GM21515 (cell line): ENCODE measurements around the gene SRRM4.

Experiments used
- ATAC-seq: cut with Tn5 transposase; IDR thresholded peaks from one replicate; pipeline ENCODE4 v1.9.1; 2021; ENCODE audit not compliant: unreplicated experiment

Gene SRRM4

DNA sequence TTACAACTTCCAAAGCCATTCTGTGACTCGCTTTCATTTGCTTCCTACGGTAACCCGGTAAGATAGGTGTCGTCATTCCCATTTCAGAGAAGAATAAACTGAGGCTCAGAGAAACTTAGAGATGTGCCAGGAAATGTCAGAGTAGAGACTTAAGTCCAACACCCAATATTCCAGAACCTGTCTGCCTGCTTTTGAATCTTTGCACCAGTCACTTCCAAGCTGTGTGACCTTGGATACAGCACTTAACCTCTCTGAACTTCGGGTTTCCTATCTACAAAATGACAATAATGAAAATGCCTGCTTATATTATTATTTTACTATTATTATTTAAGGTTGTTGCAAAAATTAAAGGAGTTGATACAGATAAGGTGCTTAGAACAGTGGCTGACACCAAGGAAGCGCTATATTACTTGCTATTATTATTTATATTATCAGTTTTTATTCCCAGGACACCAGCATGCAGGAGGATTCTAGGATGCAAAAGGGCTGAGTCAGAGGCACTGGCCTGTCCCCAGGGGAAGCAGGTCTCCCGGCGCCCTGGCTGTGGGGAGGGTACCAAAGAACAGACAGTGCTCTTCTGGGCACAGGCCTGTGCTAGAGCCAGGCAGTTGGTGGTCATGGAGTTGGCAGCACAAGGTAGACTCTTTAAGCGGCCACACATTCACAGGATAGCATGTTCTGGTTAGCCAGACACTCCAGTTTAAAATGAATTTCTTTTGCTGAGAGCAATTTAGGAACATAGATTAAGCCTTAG lies 202.8 kb downstream of the SRRM4 start:
- ATAC-seq = no peak

- ATAC-seq = no peak
Observed at GRCh38 chr12:119195256-119195655, 213.9 kb downstream of the SRRM4 start.

DNA sequence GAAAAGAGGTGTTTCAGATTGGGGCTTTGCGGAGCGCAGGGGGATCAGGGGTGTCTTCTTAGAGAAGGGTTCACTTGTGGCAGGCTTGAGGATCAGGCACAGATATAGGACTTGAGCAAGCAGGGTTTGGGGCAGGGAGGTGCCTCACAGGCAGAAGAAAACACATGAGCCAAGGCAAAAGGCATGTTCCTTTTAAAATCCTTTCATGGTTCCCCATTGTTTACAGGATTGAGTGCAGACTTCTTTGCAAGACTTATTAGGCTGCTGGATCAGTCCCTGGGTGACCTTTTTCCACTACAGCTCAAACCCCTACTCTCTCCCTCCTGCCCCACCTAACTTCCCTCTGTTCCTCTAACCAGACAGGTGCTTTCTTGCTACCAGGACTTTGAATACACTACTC lies 217.1 kb downstream of the SRRM4 start:
- ATAC-seq = no peak

- no peak for ATAC-seq
Observed at GRCh38 chr12:119200601-119201000, 219.3 kb downstream of the SRRM4 start.

DNA sequence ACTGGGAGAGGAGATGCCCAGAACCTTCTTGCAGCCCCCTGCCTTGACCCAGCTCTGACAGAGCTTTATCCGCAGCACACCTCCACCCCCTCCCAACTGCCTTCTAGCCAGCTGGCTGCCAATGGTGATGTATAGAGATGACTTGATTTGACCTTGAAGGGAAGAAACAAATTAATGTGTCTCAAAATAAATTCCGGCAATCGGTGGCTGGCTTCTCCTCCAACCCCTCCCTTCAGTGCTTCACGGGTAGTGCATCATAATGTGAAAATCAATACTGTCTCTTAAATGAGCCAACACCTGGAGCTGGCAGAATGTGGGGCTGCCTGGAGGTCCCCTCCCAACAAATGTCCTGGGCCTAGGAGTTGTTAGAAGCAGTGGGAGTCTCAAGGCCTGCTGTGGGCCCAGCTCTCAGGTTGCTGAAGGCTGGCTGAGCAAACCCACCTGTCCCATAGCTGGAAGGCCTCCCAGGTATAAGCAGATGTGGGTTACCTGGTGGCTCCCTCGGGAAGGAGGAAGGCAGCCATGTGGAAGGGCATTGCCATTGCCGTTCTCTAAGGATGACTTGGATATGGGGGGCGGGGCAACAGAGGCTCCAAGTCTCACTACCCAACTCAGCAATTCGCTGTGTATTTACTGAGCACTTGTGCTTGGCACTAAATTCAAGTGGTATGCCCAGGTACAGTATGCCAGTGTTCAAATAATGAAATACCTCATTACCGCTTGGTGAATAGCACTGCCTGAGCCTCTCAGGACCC lies 220.6 kb downstream of the SRRM4 start:
- no peak for ATAC-seq

- ATAC-seq = no peak
Observed at GRCh38 chr12:119202544-119202943, 221.2 kb downstream of the SRRM4 start.

GRCh38 chr12:119204131-119204530 lies 222.8 kb downstream of the SRRM4 start:
- ATAC-seq = no peak

GRCh38 chr12:119204671-119205285 lies 223.4 kb downstream of the SRRM4 start:
- ATAC-seq = no peak

- ATAC-seq = no peak
Observed at GRCh38 chr12:119206348-119207062, 225.2 kb downstream of the SRRM4 start.

GRCh38 chr12:119207063-119207560 lies 225.8 kb downstream of the SRRM4 start:
- no peak for ATAC-seq

GRCh38 chr12:119208626-119209061 lies 227.3 kb downstream of the SRRM4 start:
- no peak for ATAC-seq

DNA sequence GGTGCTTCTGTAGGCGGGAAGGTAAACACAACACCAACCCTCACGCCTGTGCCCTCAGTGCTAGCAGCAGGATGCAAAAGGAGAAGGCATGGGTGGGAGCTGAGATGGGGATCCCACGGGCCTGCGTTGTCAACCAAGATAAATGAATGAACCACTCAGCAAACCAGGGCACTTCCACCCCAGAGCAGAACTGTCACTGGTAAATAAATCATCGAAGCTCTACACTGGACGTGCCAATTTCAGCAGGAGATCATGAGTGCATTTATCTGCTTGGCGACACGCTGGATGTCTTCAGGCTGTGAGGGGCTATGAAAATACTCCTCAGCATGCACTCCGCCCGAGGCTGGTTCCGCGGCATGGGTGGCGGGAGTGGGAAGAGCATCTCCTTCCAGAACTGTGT lies 230.5 kb downstream of the SRRM4 start:
- no peak for ATAC-seq
